Heart left ventricle (tissue), 13 donors: Measurements from ENCODE around the gene TRAPPC14.

ENCODE experiments used
- CTCF ChIP-seq, 12 donors: fragments of 200-600 bp; sonication (generic) in 4 of 12; IDR thresholded peaks; one replicate each; pipeline versions ENCODE4 v1.5.0 to v1.8.0; 2018 to 2022; ENCODE audit warnings: antibody characterized with exemption in 12 of 12, mild to moderate bottlenecking in 5 of 12
- POLR2A ChIP-seq, 2 donors: fragments of 450-650 bp; IDR thresholded peaks; one replicate each; pipeline ENCODE4 v1.6.1; 2017; ENCODE audit warnings: antibody characterized with exemption in 2 of 2, mild to moderate bottlenecking in 2 of 2, moderate library complexity in 2 of 2
- donor health status: ischemic (EF 13 %, LVEDD 7.1; RV severe dilation, severe dysfunction).
- donor health status: DM: no; HTN: yes; CAD: no.
- donor health status: DM: no; HTN: no; CAD: no.
- donor health status: ischemic (EF 25% LVEDD 6.9; RV normal size, moderate dysfunction).
- donor health status: ischemic (EF 25% LVEDD 5.7; RV mildly dilated, moderate dysfunction).
- donor health status: ischemic (EF 35%, LVEDD 5.7; RV mildly dilated, moderate dysfunction).
- donor health status: nonischemic (EF 11% LVEDD 7.7; RV severe dilation, severe dysfunction).
- donor health status: DM: yes; HTN: yes; CAD: no.
- donor health status: PGD.
- donor health status: ischemic (EF 29% LVEDD 5.4; RV normal size, mild dysfunction).
- donor health status: nonischemic (EF 23%, LVEDD 6.1; RV moderate dilation, normal function).

GRCh38 chr7:100204454-100204853, 45.9 kb upstream of the TRAPPC14 start:
- TF ChIP-seq CTCF (IDR thresholded peaks at IDR 0.05), result no peak
- TF ChIP-seq POLR2A (IDR thresholded peaks at IDR 0.05), result no peak
